ENCODE results near the gene RFX1.

GRCh38 chr19:13968383-13968935 is 37.7 kb downstream of the RFX1 start:
- TF ChIP-seq CTCF (IDR thresholded peaks at IDR 0.05) (no peak), POLR2A (IDR thresholded peaks at IDR 0.05) (no peak)
